ENCODE data around the gene AR. TPM values are rescaled to one million over a fixed set of nuclear protein-coding genes. Genes with fewer than 3 reads are reported as not detected.

Gene AR, protein sequence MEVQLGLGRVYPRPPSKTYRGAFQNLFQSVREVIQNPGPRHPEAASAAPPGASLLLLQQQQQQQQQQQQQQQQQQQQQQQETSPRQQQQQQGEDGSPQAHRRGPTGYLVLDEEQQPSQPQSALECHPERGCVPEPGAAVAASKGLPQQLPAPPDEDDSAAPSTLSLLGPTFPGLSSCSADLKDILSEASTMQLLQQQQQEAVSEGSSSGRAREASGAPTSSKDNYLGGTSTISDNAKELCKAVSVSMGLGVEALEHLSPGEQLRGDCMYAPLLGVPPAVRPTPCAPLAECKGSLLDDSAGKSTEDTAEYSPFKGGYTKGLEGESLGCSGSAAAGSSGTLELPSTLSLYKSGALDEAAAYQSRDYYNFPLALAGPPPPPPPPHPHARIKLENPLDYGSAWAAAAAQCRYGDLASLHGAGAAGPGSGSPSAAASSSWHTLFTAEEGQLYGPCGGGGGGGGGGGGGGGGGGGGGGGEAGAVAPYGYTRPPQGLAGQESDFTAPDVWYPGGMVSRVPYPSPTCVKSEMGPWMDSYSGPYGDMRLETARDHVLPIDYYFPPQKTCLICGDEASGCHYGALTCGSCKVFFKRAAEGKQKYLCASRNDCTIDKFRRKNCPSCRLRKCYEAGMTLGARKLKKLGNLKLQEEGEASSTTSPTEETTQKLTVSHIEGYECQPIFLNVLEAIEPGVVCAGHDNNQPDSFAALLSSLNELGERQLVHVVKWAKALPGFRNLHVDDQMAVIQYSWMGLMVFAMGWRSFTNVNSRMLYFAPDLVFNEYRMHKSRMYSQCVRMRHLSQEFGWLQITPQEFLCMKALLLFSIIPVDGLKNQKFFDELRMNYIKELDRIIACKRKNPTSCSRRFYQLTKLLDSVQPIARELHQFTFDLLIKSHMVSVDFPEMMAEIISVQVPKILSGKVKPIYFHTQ
- total RNA-seq: not detected

DNA sequence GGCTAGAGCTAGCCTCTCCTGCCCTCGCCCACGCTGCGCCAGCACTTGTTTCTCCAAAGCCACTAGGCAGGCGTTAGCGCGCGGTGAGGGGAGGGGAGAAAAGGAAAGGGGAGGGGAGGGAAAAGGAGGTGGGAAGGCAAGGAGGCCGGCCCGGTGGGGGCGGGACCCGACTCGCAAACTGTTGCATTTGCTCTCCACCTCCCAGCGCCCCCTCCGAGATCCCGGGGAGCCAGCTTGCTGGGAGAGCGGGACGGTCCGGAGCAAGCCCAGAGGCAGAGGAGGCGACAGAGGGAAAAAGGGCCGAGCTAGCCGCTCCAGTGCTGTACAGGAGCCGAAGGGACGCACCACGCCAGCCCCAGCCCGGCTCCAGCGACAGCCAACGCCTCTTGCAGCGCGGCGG is at the start of gene AR:
Gene AR (plus strand): TSS at position 204 of the 400 bp plus-strand sequence. CDS start 1,126 bp downstream, outside the sequence.
- DNase-seq: no peak
- H3K4me3 Mint-ChIP-seq: no peak within 1 kb of the TSS
- ChIA-PET POLR2A (no interaction called here), CTCF (no interaction called here)
- H3K4me1 Mint-ChIP-seq: no peaks in the 10 kb centered on the region
- no peaks in the 10 kb centered on the region for H3K9me3 Mint-ChIP-seq
- peaks cover 37% of the 10 kb centered on the region for H3K27me3 Mint-ChIP-seq
- peak within 1 kb of the TSS; percentile 19 for H3K27ac Mint-ChIP-seq
- no peaks in the 10 kb centered on the region for H3K36me3 Mint-ChIP-seq (ENCODE audit: low read depth)

DNA sequence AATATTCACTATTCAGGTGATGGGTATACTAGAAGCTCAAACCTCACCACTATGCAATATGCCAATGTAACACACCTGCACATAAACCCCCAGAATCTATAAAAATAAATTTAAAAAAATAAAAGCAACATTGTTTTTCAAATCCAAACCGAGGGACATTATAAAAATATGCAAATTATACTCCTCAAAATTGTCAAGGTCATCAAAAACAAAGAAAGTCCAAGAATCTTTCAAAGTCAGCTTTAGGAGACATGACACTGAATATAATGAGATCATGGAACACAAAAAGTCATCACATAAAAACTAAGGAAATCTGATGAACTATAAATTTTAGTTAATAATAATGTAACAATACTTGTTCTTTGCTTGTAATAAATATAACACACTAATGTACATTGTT is 43.2 kb upstream of the AR start:
- H3K27me3 Mint-ChIP-seq: no peaks in the 10 kb centered on the region
- no peak overlapping the region for H3K4me3 Mint-ChIP-seq
- POLR2A ChIA-PET: no interaction called here
- CTCF ChIA-PET: no interaction called here
- no peak for DNase-seq
- peaks cover 2% of the 10 kb centered on the region for H3K9me3 Mint-ChIP-seq
- H3K36me3 Mint-ChIP-seq (ENCODE audit: low read depth): no peaks in the 10 kb centered on the region
- H3K27ac Mint-ChIP-seq: no peak overlapping the region
- no peaks in the 10 kb centered on the region for H3K4me1 Mint-ChIP-seq

DNA sequence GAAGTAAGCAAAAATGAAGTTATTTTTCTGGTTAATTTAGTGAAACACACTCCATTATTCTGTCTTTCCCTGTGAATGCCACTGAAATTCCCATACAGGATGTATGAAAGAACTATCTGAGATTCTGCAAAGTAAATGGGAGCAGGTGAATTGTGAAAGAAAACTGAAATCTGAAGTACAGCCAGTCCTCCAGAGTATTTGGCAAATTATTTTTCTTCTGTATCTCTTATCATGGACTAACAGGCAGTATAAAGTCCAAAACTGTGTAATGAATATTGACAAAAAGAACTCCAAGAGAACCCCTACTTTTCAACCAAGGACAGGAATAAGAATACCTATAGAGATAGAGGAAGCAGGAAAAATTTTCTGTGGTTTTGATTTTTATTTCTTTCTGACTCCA is 40.8 kb upstream of the AR start:
- Mint-ChIP-seq H3K4me1 (no peaks in the 10 kb centered on the region), H3K27me3 (no peaks in the 10 kb centered on the region), H3K27ac (no peak overlapping the region), H3K4me3 (no peak overlapping the region), H3K9me3 (peaks cover 2% of the 10 kb centered on the region), H3K36me3 (ENCODE audit: low read depth) (no peaks in the 10 kb centered on the region)
- no peak for DNase-seq
- ChIA-PET POLR2A (no interaction called here), CTCF (interaction anchor here (0.6 kb wide), 1 partner anchor 286 kb away, joined by 3 read pairs; no protein-coding TSS in a partner anchor)

DNA sequence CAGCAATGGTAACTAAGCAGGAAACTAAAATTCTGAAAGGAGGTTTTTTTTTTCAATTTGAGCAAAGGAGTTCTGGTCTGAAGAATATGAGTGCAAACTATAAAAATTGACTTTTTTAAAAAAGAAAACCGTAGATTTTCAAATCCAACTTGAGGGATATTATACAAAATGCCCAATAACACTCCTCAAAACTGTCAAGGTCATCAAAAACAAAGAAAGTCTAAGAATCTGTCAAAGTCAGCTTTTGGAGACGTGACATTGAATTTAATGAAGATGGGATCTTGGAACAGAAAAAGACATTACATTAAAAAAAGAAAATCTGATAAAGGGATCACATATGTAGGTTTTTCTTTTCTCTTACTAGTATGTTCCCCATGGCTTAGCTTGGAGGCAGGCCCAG is 40.4 kb upstream of the AR start:
- Mint-ChIP-seq H3K27me3 (no peaks in the 10 kb centered on the region), H3K4me3 (no peak overlapping the region), H3K9me3 (peaks cover 2% of the 10 kb centered on the region), H3K4me1 (no peaks in the 10 kb centered on the region), H3K27ac (no peak overlapping the region), H3K36me3 (ENCODE audit: low read depth) (no peaks in the 10 kb centered on the region)
- CTCF ChIA-PET: no interaction called here
- POLR2A ChIA-PET: no interaction called here
- no peak for DNase-seq

DNA sequence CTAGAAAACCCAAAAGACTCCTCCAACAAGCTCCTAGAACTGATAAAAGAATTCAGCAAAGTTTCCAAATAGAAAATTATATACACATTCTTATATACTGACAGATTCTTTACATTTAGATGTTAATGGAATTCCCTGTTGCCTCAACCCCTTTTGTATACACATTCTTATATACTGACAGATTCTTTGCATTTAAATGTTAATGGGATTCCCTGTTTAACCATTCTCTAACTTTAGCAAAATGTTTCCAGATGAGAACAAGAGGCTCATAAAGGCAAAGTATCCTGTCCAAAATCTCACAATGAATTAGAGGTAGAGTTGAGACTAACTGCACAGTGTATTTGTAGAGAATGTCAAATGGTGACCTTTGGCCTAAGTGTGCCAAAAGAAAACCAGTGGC is 23.1 kb upstream of the AR start:
- no peak for DNase-seq
- ChIA-PET CTCF (no interaction called here), POLR2A (no interaction called here)
- H3K27ac Mint-ChIP-seq: no peak overlapping the region
- H3K36me3 Mint-ChIP-seq (ENCODE audit: low read depth): no peaks in the 10 kb centered on the region
- H3K27me3 Mint-ChIP-seq: no peaks in the 10 kb centered on the region
- H3K4me3 Mint-ChIP-seq: no peak overlapping the region
- peaks cover 3% of the 10 kb centered on the region for H3K9me3 Mint-ChIP-seq
- H3K4me1 Mint-ChIP-seq: no peaks in the 10 kb centered on the region

DNA sequence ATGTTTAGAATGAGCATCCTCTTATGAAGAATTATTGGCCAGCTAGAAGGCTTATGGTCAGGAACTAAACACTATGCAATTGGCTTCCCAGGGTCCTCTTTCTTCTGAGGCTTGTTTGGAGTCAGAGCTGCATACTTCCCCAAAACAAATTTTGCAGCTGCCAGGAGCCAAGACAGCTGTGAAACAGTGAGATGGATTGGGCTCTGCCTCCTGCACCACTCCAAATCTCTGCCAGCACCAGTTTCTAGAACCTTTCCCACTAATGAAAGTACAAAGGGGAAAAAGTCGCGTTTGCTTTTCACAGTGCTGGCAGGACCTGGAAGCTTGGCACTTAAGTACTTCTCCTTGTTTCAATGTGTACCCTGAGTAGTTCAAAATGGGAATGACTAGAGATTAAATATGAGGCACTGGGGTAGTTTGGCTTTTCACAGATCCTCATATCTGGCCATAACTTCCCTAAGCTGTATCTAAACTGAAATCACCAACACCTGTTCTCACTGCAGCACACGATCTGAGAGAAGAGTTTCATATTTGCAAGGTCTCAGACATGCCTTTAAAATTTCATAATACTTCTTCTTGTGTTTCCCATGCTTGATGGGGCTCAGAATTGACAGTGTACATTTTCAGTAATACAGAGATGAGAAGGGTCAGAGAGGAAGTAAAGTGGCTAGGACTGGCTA is 20.7 kb upstream of the AR start:
- Mint-ChIP-seq H3K36me3 (ENCODE audit: low read depth) (no peaks in the 10 kb centered on the region), H3K4me3 (no peak overlapping the region), H3K27me3 (no peaks in the 10 kb centered on the region), H3K4me1 (no peaks in the 10 kb centered on the region), H3K9me3 (peaks cover 3% of the 10 kb centered on the region), H3K27ac (no peak overlapping the region)
- ChIA-PET CTCF (interaction anchor here (0.8 kb wide), 1 partner anchor 12 kb away, joined by 3 read pairs; no protein-coding TSS in a partner anchor), POLR2A (no interaction called here)
- DNase-seq: no peak

DNA sequence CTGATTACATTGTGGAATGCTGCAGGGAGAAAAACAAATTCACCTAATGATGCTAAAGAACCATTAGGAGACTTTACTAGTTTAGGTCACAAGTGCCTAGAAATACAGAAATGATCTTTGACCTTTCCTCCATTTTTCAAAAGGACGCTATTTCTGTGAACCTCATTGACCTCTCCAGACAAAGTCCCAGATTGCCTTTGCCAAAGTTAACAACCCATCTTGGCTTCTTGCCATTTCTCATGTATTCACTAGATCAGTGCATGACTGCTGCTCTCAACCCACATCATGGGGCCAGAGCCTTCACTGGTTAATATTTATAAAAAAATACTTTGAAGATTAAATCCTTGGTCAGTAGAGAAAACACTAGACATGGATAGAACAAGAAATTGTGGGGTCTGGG is 19.9 kb upstream of the AR start:
- no peak overlapping the region for H3K27ac Mint-ChIP-seq
- no peak overlapping the region for H3K4me3 Mint-ChIP-seq
- peaks cover 3% of the 10 kb centered on the region for H3K9me3 Mint-ChIP-seq
- ChIA-PET CTCF (no interaction called here), POLR2A (no interaction called here)
- DNase-seq: no peak
- no peaks in the 10 kb centered on the region for H3K4me1 Mint-ChIP-seq
- no peaks in the 10 kb centered on the region for H3K27me3 Mint-ChIP-seq
- no peaks in the 10 kb centered on the region for H3K36me3 Mint-ChIP-seq (ENCODE audit: low read depth)

DNA sequence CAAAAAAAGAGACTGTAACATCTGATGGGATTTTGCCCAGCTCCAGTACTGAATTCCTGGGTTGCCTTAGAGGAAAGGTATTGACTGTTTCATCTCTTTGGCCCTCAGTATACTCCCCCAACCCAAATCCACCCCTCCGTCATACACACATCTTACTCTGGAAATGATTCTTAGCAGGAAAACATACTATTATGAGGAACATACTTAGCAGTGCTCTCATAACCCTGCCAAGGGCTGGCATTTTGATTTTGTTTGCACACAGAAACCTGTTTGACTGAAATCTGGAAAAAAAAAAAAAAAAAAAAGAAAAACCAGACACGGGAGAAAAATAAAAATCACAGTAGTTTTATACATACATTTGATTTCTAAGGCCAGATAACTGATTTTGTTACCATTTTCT is 19.4 kb upstream of the AR start:
- Mint-ChIP-seq H3K4me3 (no peak overlapping the region), H3K27me3 (no peaks in the 10 kb centered on the region), H3K36me3 (ENCODE audit: low read depth) (no peaks in the 10 kb centered on the region), H3K4me1 (no peaks in the 10 kb centered on the region), H3K27ac (no peak overlapping the region), H3K9me3 (peaks cover 3% of the 10 kb centered on the region)
- CTCF ChIA-PET: interaction anchor here (0.7 kb wide), 1 partner anchor 502 kb away, joined by 3 read pairs; no protein-coding TSS in a partner anchor
- DNase-seq: no peak
- POLR2A ChIA-PET: no interaction called here

DNA sequence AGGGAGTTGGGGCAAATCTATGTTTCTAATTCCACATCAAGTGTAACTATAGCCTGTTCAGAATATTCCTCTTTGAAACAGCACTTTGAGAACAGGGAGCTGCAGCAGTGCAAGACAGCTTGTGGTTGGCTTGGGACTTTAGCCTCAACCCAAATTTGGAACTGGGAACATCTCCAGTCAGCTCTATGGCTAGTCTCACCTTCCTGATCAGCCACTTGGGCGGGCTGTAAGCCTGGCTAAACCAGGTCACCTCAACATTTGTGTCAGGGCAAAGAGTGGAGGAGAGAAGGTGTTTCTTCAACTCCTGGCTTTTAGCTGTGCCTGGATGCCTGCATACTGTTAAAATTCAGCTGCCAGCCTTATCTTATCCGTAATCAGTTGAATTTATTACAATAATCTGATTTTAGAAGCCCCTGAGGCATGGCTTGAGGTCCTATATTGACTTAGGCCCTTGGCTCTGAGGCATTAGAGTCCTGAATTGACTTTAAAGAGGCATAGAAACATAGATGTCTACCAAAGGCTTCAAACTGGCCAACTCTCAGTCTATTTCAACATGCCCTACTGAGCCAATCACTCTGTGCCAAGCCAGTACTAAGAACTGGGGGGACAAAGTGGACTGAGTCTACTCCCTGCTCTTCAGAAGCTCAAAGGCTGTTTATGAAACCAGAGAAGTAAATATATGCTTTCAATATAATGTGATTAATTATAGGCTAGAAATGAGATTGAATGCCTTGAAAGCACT is 18.7 kb upstream of the AR start:
- H3K27ac Mint-ChIP-seq: no peak overlapping the region
- no peaks in the 10 kb centered on the region for H3K4me1 Mint-ChIP-seq
- CTCF ChIA-PET: interaction anchor here (0.7 kb wide), 1 partner anchor 501 kb away, joined by 3 read pairs; no protein-coding TSS in a partner anchor
- H3K27me3 Mint-ChIP-seq: no peaks in the 10 kb centered on the region
- H3K4me3 Mint-ChIP-seq: no peak overlapping the region
- DNase-seq: no peak
- POLR2A ChIA-PET: no interaction called here
- H3K36me3 Mint-ChIP-seq (ENCODE audit: low read depth): no peaks in the 10 kb centered on the region
- no peaks in the 10 kb centered on the region for H3K9me3 Mint-ChIP-seq

DNA sequence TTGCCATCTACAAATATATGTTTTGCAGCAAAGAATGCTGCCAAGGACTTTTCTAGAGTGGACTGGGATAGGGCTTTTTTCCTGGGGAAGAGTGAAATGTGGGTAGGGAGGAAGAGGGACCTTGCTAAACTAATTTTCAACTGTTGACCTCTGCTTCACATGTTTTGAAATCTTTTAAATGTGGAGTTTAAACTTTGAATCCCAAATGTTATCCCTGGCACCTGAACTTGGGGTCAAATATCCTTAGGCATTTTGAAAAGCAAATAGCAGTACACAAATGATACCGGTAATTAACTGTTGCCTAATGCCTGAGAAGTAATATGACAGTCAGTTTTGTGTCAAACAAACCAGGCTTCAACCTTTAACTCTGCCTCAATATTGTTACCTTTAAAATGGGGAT is 7.3 kb upstream of the AR start:
- peaks cover 2% of the 10 kb centered on the region for H3K27me3 Mint-ChIP-seq
- no peak overlapping the region for H3K4me3 Mint-ChIP-seq
- no peaks in the 10 kb centered on the region for H3K4me1 Mint-ChIP-seq
- ChIA-PET CTCF (no interaction called here), POLR2A (no interaction called here)
- no peak for DNase-seq
- no peaks in the 10 kb centered on the region for H3K36me3 Mint-ChIP-seq (ENCODE audit: low read depth)
- no peaks in the 10 kb centered on the region for H3K9me3 Mint-ChIP-seq
- no peak overlapping the region for H3K27ac Mint-ChIP-seq

DNA sequence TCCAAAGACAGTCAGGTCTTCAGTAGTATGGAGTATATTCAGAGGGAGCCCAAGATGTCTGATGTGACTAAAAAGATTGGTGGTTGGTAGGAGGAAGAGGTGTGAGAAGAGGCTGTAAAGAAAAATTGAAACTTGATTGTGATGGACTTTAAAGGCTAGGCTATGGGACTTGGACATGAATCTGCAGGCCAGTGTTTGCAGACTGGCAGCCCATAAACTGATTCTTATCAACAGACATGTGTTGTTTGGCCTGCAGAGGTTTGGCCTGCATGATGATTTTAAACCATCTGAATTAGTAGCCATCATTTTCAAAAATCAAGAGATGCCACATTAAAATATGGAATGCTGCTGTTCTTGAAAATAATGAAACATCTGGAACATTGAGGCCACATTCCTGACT is 5.4 kb upstream of the AR start:
- no peak overlapping the region for H3K27ac Mint-ChIP-seq
- H3K27me3 Mint-ChIP-seq: peaks cover 12% of the 10 kb centered on the region
- CTCF ChIA-PET: no interaction called here
- H3K36me3 Mint-ChIP-seq (ENCODE audit: low read depth): no peaks in the 10 kb centered on the region
- POLR2A ChIA-PET: no interaction called here
- H3K4me1 Mint-ChIP-seq: no peaks in the 10 kb centered on the region
- H3K4me3 Mint-ChIP-seq: no peak overlapping the region
- no peaks in the 10 kb centered on the region for H3K9me3 Mint-ChIP-seq
- no peak for DNase-seq

DNA sequence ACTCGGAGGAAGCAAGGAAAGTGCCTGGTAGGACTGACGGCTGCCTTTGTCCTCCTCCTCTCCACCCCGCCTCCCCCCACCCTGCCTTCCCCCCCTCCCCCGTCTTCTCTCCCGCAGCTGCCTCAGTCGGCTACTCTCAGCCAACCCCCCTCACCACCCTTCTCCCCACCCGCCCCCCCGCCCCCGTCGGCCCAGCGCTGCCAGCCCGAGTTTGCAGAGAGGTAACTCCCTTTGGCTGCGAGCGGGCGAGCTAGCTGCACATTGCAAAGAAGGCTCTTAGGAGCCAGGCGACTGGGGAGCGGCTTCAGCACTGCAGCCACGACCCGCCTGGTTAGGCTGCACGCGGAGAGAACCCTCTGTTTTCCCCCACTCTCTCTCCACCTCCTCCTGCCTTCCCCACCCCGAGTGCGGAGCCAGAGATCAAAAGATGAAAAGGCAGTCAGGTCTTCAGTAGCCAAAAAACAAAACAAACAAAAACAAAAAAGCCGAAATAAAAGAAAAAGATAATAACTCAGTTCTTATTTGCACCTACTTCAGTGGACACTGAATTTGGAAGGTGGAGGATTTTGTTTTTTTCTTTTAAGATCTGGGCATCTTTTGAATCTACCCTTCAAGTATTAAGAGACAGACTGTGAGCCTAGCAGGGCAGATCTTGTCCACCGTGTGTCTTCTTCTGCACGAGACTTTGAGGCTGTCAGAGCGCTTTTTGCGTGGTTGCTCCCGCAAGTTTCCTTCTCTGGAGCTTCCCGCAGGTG is 637 bp downstream of the AR start:
- CTCF ChIA-PET: no interaction called here
- H3K27ac Mint-ChIP-seq: peak overlapping the region; percentile 19
- no peak for DNase-seq

More for the DNA sequence above, 637 bp downstream of the AR start:
- H3K27me3 Mint-ChIP-seq: peaks cover 37% of the 10 kb centered on the region
- no peak overlapping the region for H3K4me3 Mint-ChIP-seq
- no peaks in the 10 kb centered on the region for H3K9me3 Mint-ChIP-seq
- POLR2A ChIA-PET: no interaction called here
- no peaks in the 10 kb centered on the region for H3K36me3 Mint-ChIP-seq (ENCODE audit: low read depth)
- no peaks in the 10 kb centered on the region for H3K4me1 Mint-ChIP-seq
